HUES48 (cell line): ENCODE results near the gene XPC.

Experiments used
- H3K27ac ChIP-seq: one replicate; pipeline ENCODE4 v1.7.0; 2013; ENCODE audit warnings: low read depth, low read length, inconsistent platforms
- H3K27me3 ChIP-seq: 2 replicates; pipeline ENCODE4 v1.6.1; 2013; ENCODE audit warnings: mild to moderate bottlenecking, low read length; ENCODE audit not compliant: control insufficient read depth, insufficient read depth
- H3K36me3 ChIP-seq: 2 replicates; pipeline ENCODE4 v1.6.1; 2013; ENCODE audit warnings: low read length; ENCODE audit not compliant: control insufficient read depth, insufficient read depth
- H3K4me1 ChIP-seq: 2 replicates; pipeline ENCODE4 v1.6.1; 2013; ENCODE audit warnings: mild to moderate bottlenecking, low read length; ENCODE audit not compliant: control insufficient read depth, insufficient read depth
- H3K4me3 ChIP-seq: 2 replicates; pipeline ENCODE4 v1.5.1; 2013; ENCODE audit warnings: mild to moderate bottlenecking, low read depth, low read length
- H3K9ac ChIP-seq: 2 replicates; pipeline ENCODE4 v1.6.1; 2013; ENCODE audit warnings: mild to moderate bottlenecking, low read depth, low read length, moderate library complexity
- H3K9me3 ChIP-seq: 2 replicates; pipeline ENCODE4 v1.6.1; 2013; ENCODE audit warnings: low read length; ENCODE audit not compliant: control insufficient read depth, insufficient read depth

XPC gene

GRCh38 chr3:14139771-14140170, 38.6 kb downstream of the XPC start:
- Histone ChIP-seq H3K27ac (no peak overlapping the region), H3K9ac (no peak overlapping the region), H3K4me1 (peaks cover 10% of the 10 kb centered on the region; the same call in 1 of the 2 replicates), H3K4me3 (no peak overlapping the region), H3K27me3 (no peaks in the 10 kb centered on the region), H3K36me3 (peaks cover 73% of the 10 kb centered on the region), H3K9me3 (no peaks in the 10 kb centered on the region)

- H3K27me3 ChIP-seq: no peaks in the 10 kb centered on the region
- H3K36me3 ChIP-seq: peaks cover 80% of the 10 kb centered on the region
- no peak overlapping the region for H3K27ac ChIP-seq
- H3K4me1 ChIP-seq: peaks cover 8% of the 10 kb centered on the region; the same call in 1 of the 2 replicates
- H3K9ac ChIP-seq: no peak overlapping the region
- no peaks in the 10 kb centered on the region for H3K9me3 ChIP-seq
- H3K4me3 ChIP-seq: no peak overlapping the region
Observed at GRCh38 chr3:14138878-14139655, 39.3 kb downstream of the XPC start.

GRCh38 chr3:14138109-14138877, 40.1 kb downstream of the XPC start:
- H3K9me3 ChIP-seq: no peaks in the 10 kb centered on the region
- H3K9ac ChIP-seq: no peak overlapping the region
- peaks cover 4% of the 10 kb centered on the region; the same call in 1 of the 2 replicates for H3K4me1 ChIP-seq
- H3K4me3 ChIP-seq: no peak overlapping the region
- H3K27ac ChIP-seq: no peak overlapping the region
- no peaks in the 10 kb centered on the region for H3K27me3 ChIP-seq
- H3K36me3 ChIP-seq: peaks cover 86% of the 10 kb centered on the region

- Histone ChIP-seq H3K9ac (no peak overlapping the region), H3K27me3 (no peaks in the 10 kb centered on the region), H3K36me3 (peaks cover 91% of the 10 kb centered on the region), H3K4me1 (no peaks in the 10 kb centered on the region), H3K4me3 (no peak overlapping the region), H3K9me3 (no peaks in the 10 kb centered on the region), H3K27ac (no peak overlapping the region)
Observed at GRCh38 chr3:14137445-14137844, 41.0 kb downstream of the XPC start.

GRCh38 chr3:14137004-14137403, 41.4 kb downstream of the XPC start:
- Histone ChIP-seq H3K4me3 (no peak overlapping the region), H3K9me3 (no peaks in the 10 kb centered on the region), H3K27ac (no peak overlapping the region), H3K36me3 (peaks cover 91% of the 10 kb centered on the region), H3K4me1 (no peaks in the 10 kb centered on the region), H3K9ac (no peak overlapping the region), H3K27me3 (no peaks in the 10 kb centered on the region)

- H3K36me3 ChIP-seq: peaks cover 91% of the 10 kb centered on the region
Observed at GRCh38 chr3:14135581-14135980, 42.8 kb downstream of the XPC start.

GRCh38 chr3:14134291-14134690, 44.1 kb downstream of the XPC start:
- H3K4me1 ChIP-seq: no peaks in the 10 kb centered on the region
- H3K9me3 ChIP-seq: no peaks in the 10 kb centered on the region
- no peak overlapping the region for H3K9ac ChIP-seq
- H3K36me3 ChIP-seq: peaks cover 91% of the 10 kb centered on the region
- no peak overlapping the region for H3K27ac ChIP-seq
- H3K27me3 ChIP-seq: no peaks in the 10 kb centered on the region
- no peak overlapping the region for H3K4me3 ChIP-seq

More at GRCh38 chr3:14135581-14135980, 42.8 kb downstream of the XPC start:
- Histone ChIP-seq H3K27me3 (no peaks in the 10 kb centered on the region), H3K9me3 (no peaks in the 10 kb centered on the region), H3K9ac (no peak overlapping the region), H3K4me3 (no peak overlapping the region), H3K27ac (no peak overlapping the region), H3K4me1 (no peaks in the 10 kb centered on the region)

GRCh38 chr3:14133876-14134275, 44.5 kb downstream of the XPC start:
- Histone ChIP-seq H3K9me3 (no peaks in the 10 kb centered on the region), H3K9ac (no peak overlapping the region), H3K4me1 (no peaks in the 10 kb centered on the region), H3K27me3 (no peaks in the 10 kb centered on the region), H3K4me3 (no peak overlapping the region), H3K36me3 (peaks cover 90% of the 10 kb centered on the region), H3K27ac (no peak overlapping the region)

- Histone ChIP-seq H3K4me1 (no peaks in the 10 kb centered on the region), H3K4me3 (no peak overlapping the region), H3K27me3 (no peaks in the 10 kb centered on the region), H3K36me3 (peaks cover 90% of the 10 kb centered on the region), H3K9me3 (no peaks in the 10 kb centered on the region), H3K27ac (no peak overlapping the region), H3K9ac (no peak overlapping the region)
Observed at GRCh38 chr3:14133188-14133800, 45.1 kb downstream of the XPC start.

GRCh38 chr3:14132689-14133088, 45.7 kb downstream of the XPC start:
- Histone ChIP-seq H3K4me3 (no peak overlapping the region), H3K9ac (no peak overlapping the region), H3K27ac (no peak overlapping the region), H3K9me3 (no peaks in the 10 kb centered on the region), H3K36me3 (peaks cover 92% of the 10 kb centered on the region), H3K4me1 (no peaks in the 10 kb centered on the region), H3K27me3 (no peaks in the 10 kb centered on the region)

GRCh38 chr3:14132120-14132519, 46.3 kb downstream of the XPC start:
- H3K9ac ChIP-seq: no peak overlapping the region
- H3K27ac ChIP-seq: no peak overlapping the region
- H3K4me3 ChIP-seq: no peak overlapping the region
- H3K9me3 ChIP-seq: no peaks in the 10 kb centered on the region
- no peaks in the 10 kb centered on the region for H3K27me3 ChIP-seq
- H3K36me3 ChIP-seq: peaks cover 92% of the 10 kb centered on the region
- no peaks in the 10 kb centered on the region for H3K4me1 ChIP-seq
